ENCODE measurements around the gene APOC4.

- TF ChIP-seq CTCF (IDR thresholded peaks at IDR 0.05; ENCODE audit: low read depth, low read length, missing input control) (peak; percentile 50), RAD21 (IDR thresholded peaks at IDR 0.05) (peak; percentile 43 to 72), SP1 (IDR thresholded peaks at IDR 0.05) (no peak), YY1 (IDR thresholded peaks at IDR 0.05) (no peak), RXRA (IDR thresholded peaks at IDR 0.05) (no peak), EGR1 (IDR thresholded peaks at IDR 0.05; ENCODE audit: low read depth in 2 of 2) (no peak), TAF1 (conservative IDR thresholded peaks at IDR 0.05) (no peak)
- TF ChIP-seq, protein P1, sequence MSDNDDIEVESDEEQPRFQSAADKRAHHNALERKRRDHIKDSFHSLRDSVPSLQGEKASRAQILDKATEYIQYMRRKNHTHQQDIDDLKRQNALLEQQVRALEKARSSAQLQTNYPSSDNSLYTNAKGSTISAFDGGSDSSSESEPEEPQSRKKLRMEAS (IDR thresholded peaks at IDR 0.05) = no peak
These were observed 47.0 kb downstream of the APOC4 start for GRCh38 chr19:44988896-44989556.

Data from liver (tissue), 3 donors.